CD4-positive, alpha-beta T cell (primary cell): Measurements from ENCODE around the gene EMILIN3. TPM values are rescaled to one million over a fixed set of nuclear protein-coding genes. Genes with fewer than 3 reads are reported as not detected.
A peak's percentile ranks its signal among the peaks of the same experiment; 100 is the strongest.

ENCODE experiments used
- ATAC-seq: fragments of 200-7000 bp; cut with Tn5 transposase; one replicate; pipeline ENCODE4 v1.10.0; 2022; ENCODE audit warnings: mild to moderate bottlenecking; ENCODE audit not compliant: poor library complexity
- CTCF ChIA-PET: fragments of 350-600 bp; sonication (Branson Sonifier 250); formaldehyde crosslinking; loops from one replicate; lab custom pipeline; 2021; ENCODE audit warnings: antibody characterized with exemption, inconsistent platforms; lab: Charles Lee
- POLR2A ChIA-PET: fragments of 350-600 bp; sonication (Branson Sonifier 250); formaldehyde crosslinking; loops from one replicate; lab custom pipeline; 2021; ENCODE audit warnings: antibody characterized with exemption, inconsistent platforms; lab: Charles Lee
- DNase-seq, 14 experiments: peaks; one replicate each; pipeline ENCODE4 v3.0.0-alpha.2; 2013 to 2020; ENCODE audit warnings: mixed read lengths in 2 of 14
- H3K27ac ChIP-seq, 2 donors: one replicate each; pipeline versions ENCODE4 v1.5.1 to v1.7.0; 2013; ENCODE audit warnings: low read length in 2 of 2, low read depth in 1 of 2, mild to moderate bottlenecking in 1 of 2
- H3K27me3 ChIP-seq, 2 experiments: 1 replicate in 1 of 2; 2 replicates in 1 of 2; pipeline versions ENCODE4 v1.6.1 to v1.7.0; 2013; ENCODE audit warnings: low read length in 2 of 2, control low read depth in 1 of 2, mild to moderate bottlenecking in 1 of 2, moderate library complexity in 1 of 2; ENCODE audit not compliant: insufficient read depth in 2 of 2, control insufficient read depth in 1 of 2
- H3K36me3 ChIP-seq: one replicate; pipeline ENCODE4 v1.6.1; 2013; ENCODE audit warnings: low read length, control low read depth; ENCODE audit not compliant: insufficient read depth
- H3K4me1 ChIP-seq: one replicate; pipeline ENCODE4 v1.6.1; 2013; ENCODE audit warnings: low read length, control low read depth; ENCODE audit not compliant: insufficient read depth
- H3K4me3 ChIP-seq: one replicate; pipeline ENCODE4 v1.5.1; 2013; ENCODE audit warnings: mild to moderate bottlenecking, low read length, moderate library complexity
- H3K9me3 ChIP-seq, 2 experiments: 1 replicate in 1 of 2; 2 replicates in 1 of 2; pipeline versions ENCODE4 v1.6.1 to v1.7.0; 2013; ENCODE audit warnings: low read length in 2 of 2, mild to moderate bottlenecking in 2 of 2, control low read depth in 1 of 2, moderate library complexity in 1 of 2; ENCODE audit not compliant: control insufficient read depth in 1 of 2, insufficient read depth in 1 of 2
- H3K27ac Mint-ChIP-seq: one replicate; pipeline ENCODE4 v1.8.0; 2020; ENCODE audit warnings: mixed read lengths
- H3K27me3 Mint-ChIP-seq: one replicate; pipeline ENCODE4 v1.8.0; 2021; ENCODE audit warnings: mixed read lengths
- H3K36me3 Mint-ChIP-seq: one replicate; pipeline ENCODE4 v1.8.0; 2021; ENCODE audit warnings: low read depth, mixed read lengths
- H3K4me1 Mint-ChIP-seq: one replicate; pipeline ENCODE4 v1.8.0; 2021; ENCODE audit warnings: low read depth, mixed read lengths
- H3K4me3 Mint-ChIP-seq: one replicate; pipeline ENCODE4 v1.8.0; 2020; ENCODE audit warnings: mild to moderate bottlenecking, mixed read lengths
- H3K9me3 Mint-ChIP-seq: one replicate; pipeline ENCODE4 v1.8.0; 2020; ENCODE audit warnings: mixed read lengths
- CTCF ChIP-seq: fragments of 200-600 bp; IDR thresholded peaks from one replicate; pipeline ENCODE4 v1.8.0; 2022; ENCODE audit warnings: antibody characterized with exemption, mild to moderate bottlenecking
- intact Hi-C, 2 experiments: fragments of 100-400 bp; cut with DNase I in 1 of 2; cut with micrococcal nuclease in 1 of 2; formaldehyde crosslinking; loops; one replicate each; pipeline versions ENCODE4 v1.15.1 to v1.9.0; 2023 to 2025; cut with DNase I, micrococcal nuclease
- total RNA-seq, 174 experiments: library from RNA in 2 of 174; stranded (reverse) in 2 of 174; gene quantifications; one replicate each; pipeline ENCODE4 v1.2.3 and lab custom pipeline; 2021 to 2026

EMILIN3 gene
- total RNA-seq, 2 experiments from 2014 or later, result 0.11 to 0.22 TPM

- Histone ChIP-seq H3K4me1 (no peaks in the 10 kb centered on the region), H3K9me3 (no peaks in the 10 kb centered on the region), H3K36me3 (peaks cover 3% of the 10 kb centered on the region), H3K4me3 (no peak overlapping the region), H3K27ac (no peak overlapping the region), H3K27me3 (no peaks in the 10 kb centered on the region)
- Mint-ChIP-seq H3K4me3 (no peak overlapping the region), H3K27ac (peak overlapping the region; percentile 30), H3K36me3 (peaks cover 14% of the 10 kb centered on the region), H3K27me3 (no peaks in the 10 kb centered on the region), H3K9me3 (no peaks in the 10 kb centered on the region), H3K4me1 (peaks cover 4% of the 10 kb centered on the region)
- POLR2A ChIA-PET, result no interaction called here
- no peak for TF ChIP-seq CTCF
- intact Hi-C loops, result no loop called here
- DNase-seq, result no peak
- CTCF ChIA-PET, result no interaction called here
- ATAC-seq, result no peak
These were observed 31.8 kb upstream of the EMILIN3 start for GRCh38 chr20:41398408-41398807.

GRCh38 chr20:41395667-41396664 is 29.3 kb upstream of the EMILIN3 start:
- Mint-ChIP-seq H3K36me3 (no peaks in the 10 kb centered on the region), H3K27ac (no peak overlapping the region), H3K9me3 (no peaks in the 10 kb centered on the region), H3K4me1 (no peaks in the 10 kb centered on the region), H3K27me3 (no peaks in the 10 kb centered on the region), H3K4me3 (no peak overlapping the region)
- Histone ChIP-seq H3K36me3 (no peaks in the 10 kb centered on the region), H3K4me3 (no peak overlapping the region), H3K27me3 (no peaks in the 10 kb centered on the region), H3K27ac (no peak overlapping the region), H3K9me3 (no peaks in the 10 kb centered on the region), H3K4me1 (no peaks in the 10 kb centered on the region)
- no peak for DNase-seq
- intact Hi-C loops, result no loop called here
- CTCF ChIA-PET, result no interaction called here
- POLR2A ChIA-PET, result no interaction called here
- TF ChIP-seq CTCF, result no peak
- no peak for ATAC-seq

GRCh38 chr20:41394931-41395666 is 28.5 kb upstream of the EMILIN3 start:
- no peak for TF ChIP-seq CTCF
- H3K27me3 Mint-ChIP-seq, result no peaks in the 10 kb centered on the region
- no peaks in the 10 kb centered on the region for H3K27me3 ChIP-seq
- ATAC-seq, result no peak
- DNase-seq, result no peak
- H3K9me3 ChIP-seq, result no peaks in the 10 kb centered on the region
- no peak overlapping the region for H3K4me3 Mint-ChIP-seq
- no peaks in the 10 kb centered on the region for H3K9me3 Mint-ChIP-seq
- no peaks in the 10 kb centered on the region for H3K36me3 Mint-ChIP-seq
- H3K4me1 ChIP-seq, result no peaks in the 10 kb centered on the region
- intact Hi-C loops, result no loop called here
- H3K4me3 ChIP-seq, result no peak overlapping the region
- no peaks in the 10 kb centered on the region for H3K36me3 ChIP-seq
- ChIA-PET CTCF (no interaction called here), POLR2A (no interaction called here)
- no peak overlapping the region for H3K27ac ChIP-seq
- H3K4me1 Mint-ChIP-seq, result no peaks in the 10 kb centered on the region
- H3K27ac Mint-ChIP-seq, result no peak overlapping the region
